Measurements from ENCODE around the gene BICDL2. TPM values are rescaled to one million over a fixed set of nuclear protein-coding genes. Genes with fewer than 3 reads are reported as not detected.

BICDL2 gene
- total and polyA plus RNA-seq, 8 donors, result 48.9 to 325 (median 71.9) TPM

- 85 to 91% methylated on average over 6 of the region's 6 CpGs for WGBS, 2 donors
- TF ChIP-seq, protein P1, sequence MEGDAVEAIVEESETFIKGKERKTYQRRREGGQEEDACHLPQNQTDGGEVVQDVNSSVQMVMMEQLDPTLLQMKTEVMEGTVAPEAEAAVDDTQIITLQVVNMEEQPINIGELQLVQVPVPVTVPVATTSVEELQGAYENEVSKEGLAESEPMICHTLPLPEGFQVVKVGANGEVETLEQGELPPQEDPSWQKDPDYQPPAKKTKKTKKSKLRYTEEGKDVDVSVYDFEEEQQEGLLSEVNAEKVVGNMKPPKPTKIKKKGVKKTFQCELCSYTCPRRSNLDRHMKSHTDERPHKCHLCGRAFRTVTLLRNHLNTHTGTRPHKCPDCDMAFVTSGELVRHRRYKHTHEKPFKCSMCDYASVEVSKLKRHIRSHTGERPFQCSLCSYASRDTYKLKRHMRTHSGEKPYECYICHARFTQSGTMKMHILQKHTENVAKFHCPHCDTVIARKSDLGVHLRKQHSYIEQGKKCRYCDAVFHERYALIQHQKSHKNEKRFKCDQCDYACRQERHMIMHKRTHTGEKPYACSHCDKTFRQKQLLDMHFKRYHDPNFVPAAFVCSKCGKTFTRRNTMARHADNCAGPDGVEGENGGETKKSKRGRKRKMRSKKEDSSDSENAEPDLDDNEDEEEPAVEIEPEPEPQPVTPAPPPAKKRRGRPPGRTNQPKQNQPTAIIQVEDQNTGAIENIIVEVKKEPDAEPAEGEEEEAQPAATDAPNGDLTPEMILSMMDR (IDR thresholded peaks at IDR 0.05), result no peak
- intact Hi-C loops (cut with DNase I), result no loop called here
- FAIRE-seq (no peak), ATAC-seq (no peak), DNase-seq (no peak)
- no peak overlapping the region for H3K27ac ChIP-seq
- H3K36me3 ChIP-seq, result no peaks in the 10 kb centered on the region
- no peaks in the 10 kb centered on the region for H3K4me1 ChIP-seq
- no peaks in the 10 kb centered on the region for H3K27me3 ChIP-seq
- H3K4me3 ChIP-seq, result no peak overlapping the region
- no peaks in the 10 kb centered on the region for H3K9me3 ChIP-seq
These were observed 36.8 kb downstream of the BICDL2 start for GRCh38 chr16:2999929-3000328.

- WGBS, 2 donors, result 86 to 87% methylated on average over 12 to 13 of the region's 13 CpGs
- intact Hi-C loops (cut with DNase I), result no loop called here
- FAIRE-seq, result no peak
- ATAC-seq, result no peak
- H3K36me3 ChIP-seq, result no peaks in the 10 kb centered on the region
- H3K4me1 ChIP-seq, result no peaks in the 10 kb centered on the region
- H3K27me3 ChIP-seq, result no peaks in the 10 kb centered on the region
- H3K4me3 ChIP-seq, result no peak overlapping the region
- H3K9me3 ChIP-seq, result no peaks in the 10 kb centered on the region
- TF ChIP-seq, protein P1 (IDR thresholded peaks at IDR 0.05), result no peak
- no peak overlapping the region for H3K27ac ChIP-seq
- DNase-seq, result peak in 1 of 6 donors; percentile 60
These were observed 40.4 kb downstream of the BICDL2 start for GRCh38 chr16:2996298-2996697.

DNA sequence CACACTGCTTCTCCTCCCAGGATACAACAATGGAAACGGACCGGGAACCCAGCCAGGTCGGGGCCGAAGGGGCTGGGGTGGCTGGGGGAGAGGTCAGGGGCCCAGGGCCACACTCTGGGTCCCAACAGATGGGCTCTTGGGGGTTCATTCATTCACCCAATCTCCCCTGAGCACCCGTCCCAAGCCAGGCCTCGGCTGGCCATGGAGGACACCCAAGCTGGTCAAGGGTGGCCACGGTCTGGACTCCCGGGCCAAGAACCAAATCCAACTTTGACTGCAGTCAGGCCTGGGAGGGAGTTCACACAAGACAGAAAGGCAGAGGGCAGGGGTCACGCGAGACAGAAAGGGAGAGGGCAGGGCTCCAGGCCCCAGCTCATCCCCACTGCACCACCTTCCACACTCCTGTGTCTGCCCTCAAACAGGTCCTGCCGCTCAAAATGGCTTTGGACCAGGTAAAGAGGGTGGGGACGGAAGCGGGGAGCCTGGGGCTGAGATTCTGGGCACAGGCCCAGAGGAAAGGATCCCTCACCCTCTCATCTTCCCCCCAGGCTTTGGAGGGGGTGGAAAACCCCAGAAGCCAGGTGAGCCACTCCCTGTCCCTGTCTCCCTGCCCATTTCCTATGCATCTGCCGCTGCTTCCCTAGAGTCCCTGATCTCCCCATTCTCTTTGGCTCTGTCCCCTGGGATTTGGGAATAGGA, 44.2 kb downstream of the BICDL2 start:
- intact Hi-C loops (cut with DNase I), result no loop called here
- H3K4me1 ChIP-seq, result no peaks in the 10 kb centered on the region
- DNase-seq, result peak in 2 of 6 donors; percentile 35 to 55
- ATAC-seq, result no peak
- H3K27me3 ChIP-seq, result no peaks in the 10 kb centered on the region
- H3K4me3 ChIP-seq, result no peak overlapping the region
- H3K36me3 ChIP-seq, result no peaks in the 10 kb centered on the region
- TF ChIP-seq, protein P1 (IDR thresholded peaks at IDR 0.05), result no peak
- no peak for FAIRE-seq
- no peaks in the 10 kb centered on the region for H3K9me3 ChIP-seq
- WGBS, 2 donors, result 86 to 87% methylated on average over 14 of the region's 14 CpGs
- no peak overlapping the region for H3K27ac ChIP-seq

DNA sequence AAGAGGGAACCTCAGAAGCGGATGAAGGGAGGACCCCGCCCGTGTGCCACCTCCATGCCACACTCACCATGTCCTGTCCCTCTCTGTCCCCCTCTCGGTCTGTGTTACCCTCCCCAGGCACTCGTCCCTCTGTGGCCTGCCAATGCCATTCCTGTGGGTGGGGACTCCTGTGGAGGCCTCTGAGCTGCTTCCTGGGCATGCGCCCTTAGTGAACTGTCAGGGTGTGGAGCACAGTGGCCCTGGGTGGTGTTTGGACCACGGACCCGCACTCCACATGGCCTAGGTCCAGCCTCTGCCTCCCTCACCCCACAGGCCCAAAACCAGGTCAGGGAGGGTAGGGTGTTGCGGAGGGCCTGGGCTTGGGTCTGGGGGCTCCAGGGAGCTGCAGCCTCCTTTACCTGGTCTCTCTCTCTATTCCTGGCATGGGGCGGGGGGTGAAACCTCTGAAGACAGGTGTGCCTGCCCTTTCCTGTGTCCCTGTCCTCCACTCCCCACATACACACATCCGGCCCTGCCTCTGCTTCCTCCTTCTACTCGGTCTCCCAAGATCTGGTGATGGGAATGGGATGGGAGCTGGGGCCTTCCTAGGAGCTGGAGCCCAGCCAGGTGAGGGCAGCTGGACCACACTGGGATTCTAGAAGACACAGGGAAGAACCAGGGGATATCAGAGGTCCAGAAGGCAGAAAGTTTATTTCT, 45.0 kb downstream of the BICDL2 start:
- Histone ChIP-seq H3K27me3 (no peaks in the 10 kb centered on the region), H3K27ac (no peak overlapping the region), H3K36me3 (no peaks in the 10 kb centered on the region), H3K4me1 (no peaks in the 10 kb centered on the region), H3K4me3 (no peak overlapping the region), H3K9me3 (no peaks in the 10 kb centered on the region)
- intact Hi-C loops (cut with DNase I), result no loop called here
- 88% methylated on average over 11 to 12 of the region's 12 CpGs for WGBS, 2 donors
- FAIRE-seq, result no peak
- peak in 1 of 6 donors; percentile 69 for DNase-seq
- ATAC-seq, result no peak
- TF ChIP-seq, protein P1 (IDR thresholded peaks at IDR 0.05), result no peak

DNA sequence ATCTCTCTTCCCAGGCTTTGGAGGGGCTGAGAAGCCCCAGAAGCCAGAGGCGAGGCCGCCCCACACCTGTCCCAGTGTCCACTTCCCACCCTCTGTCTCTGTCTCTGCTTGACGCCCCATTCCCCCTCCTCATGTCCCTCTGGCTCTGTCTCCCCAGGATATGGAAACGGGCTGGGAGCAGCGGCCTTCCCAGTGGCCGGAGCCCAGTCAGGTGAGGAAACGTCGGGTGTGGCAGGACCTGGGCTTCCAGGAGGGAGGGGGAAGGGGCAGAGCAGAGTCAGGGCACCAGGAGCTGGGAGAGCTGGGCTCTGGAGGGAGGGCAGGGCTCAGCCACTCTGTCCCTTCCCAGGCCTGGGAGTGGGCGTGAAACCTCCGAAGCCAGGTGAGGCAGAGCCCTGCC, 45.9 kb downstream of the BICDL2 start:
- Histone ChIP-seq H3K9me3 (no peaks in the 10 kb centered on the region), H3K4me3 (no peak overlapping the region), H3K4me1 (peaks cover 0 to 6% (median 6%) of the 10 kb centered on the region in 3 donors), H3K36me3 (no peaks in the 10 kb centered on the region), H3K27ac (no peak overlapping the region), H3K27me3 (no peaks in the 10 kb centered on the region)
- intact Hi-C loops (cut with DNase I), result no loop called here
- no peak for DNase-seq
- 66 to 68% methylated on average over 8 to 10 of the region's 10 CpGs for WGBS, 2 donors
- ATAC-seq, result no peak
- no peak for FAIRE-seq
- TF ChIP-seq, protein P1 (IDR thresholded peaks at IDR 0.05), result no peak
